Adipocyte (in vitro differentiated cells): ENCODE data around the gene P4HA2.
A peak's percentile ranks its signal among the peaks of the same experiment; 100 is the strongest.

Experiments
- DNase-seq: peaks from one replicate; pipeline ENCODE4 v3.0.0-alpha.2; 2015; ENCODE audit warnings: low read depth
- H3K27me3 ChIP-seq: replicated peaks from 2 replicates; pipeline ENCODE4 v1.7.0; 2013; ENCODE audit warnings: mild to moderate bottlenecking, low read length, moderate library complexity; ENCODE audit not compliant: control insufficient read depth, insufficient read depth
- H3K36me3 ChIP-seq: 2 replicates; pipeline ENCODE4 v1.7.0; 2013; ENCODE audit warnings: low read length, mild to moderate bottlenecking, moderate library complexity; ENCODE audit not compliant: control insufficient read depth, insufficient read depth, severe bottlenecking
- H3K4me1 ChIP-seq: 2 replicates; pipeline ENCODE4 v1.7.0; 2013; ENCODE audit warnings: mild to moderate bottlenecking, low read length, moderate library complexity; ENCODE audit not compliant: control insufficient read depth, insufficient read depth
- H3K4me3 ChIP-seq: 2 replicates; pipeline ENCODE4 v1.7.0; 2013; ENCODE audit warnings: mild to moderate bottlenecking, low read length, moderate library complexity
- H3K9ac ChIP-seq: 2 replicates; pipeline ENCODE4 v1.7.0; 2013; ENCODE audit warnings: mild to moderate bottlenecking, low read length, moderate library complexity
- H3K9me3 ChIP-seq: 2 replicates; pipeline ENCODE4 v1.7.0; 2013; ENCODE audit warnings: mild to moderate bottlenecking, low read length, moderate library complexity; ENCODE audit not compliant: control insufficient read depth

Gene P4HA2

GRCh38 chr5:132269635-132270334 lies 42.1 kb upstream of the P4HA2 start:
- Histone ChIP-seq H3K36me3 (peaks cover 36% of the 10 kb centered on the region), H3K9me3 (no peaks in the 10 kb centered on the region), H3K4me3 (no peak overlapping the region), H3K27me3 (no peaks in the 10 kb centered on the region), H3K9ac (no peak overlapping the region), H3K4me1 (peaks cover 27% of the 10 kb centered on the region)
- DNase-seq, result no peak

- DNase-seq, result peak; percentile 80
Measured at GRCh38 chr5:132268769-132269551, 41.3 kb upstream of the P4HA2 start.

GRCh38 chr5:132267931-132268768 lies 40.5 kb upstream of the P4HA2 start:
- Histone ChIP-seq H3K9me3 (no peaks in the 10 kb centered on the region), H3K36me3 (peaks cover 36% of the 10 kb centered on the region), H3K4me3 (no peak overlapping the region), H3K4me1 (peaks cover 43% of the 10 kb centered on the region), H3K27me3 (no peaks in the 10 kb centered on the region), H3K9ac (no peak overlapping the region)
- DNase-seq, result no peak

More at GRCh38 chr5:132268769-132269551, 41.3 kb upstream of the P4HA2 start:
- Histone ChIP-seq H3K4me3 (no peak overlapping the region), H3K4me1 (peaks cover 35% of the 10 kb centered on the region), H3K9me3 (no peaks in the 10 kb centered on the region), H3K9ac (no peak overlapping the region), H3K27me3 (no peaks in the 10 kb centered on the region), H3K36me3 (peaks cover 36% of the 10 kb centered on the region)

- Histone ChIP-seq H3K9me3 (no peaks in the 10 kb centered on the region), H3K4me3 (no peak overlapping the region), H3K27me3 (no peaks in the 10 kb centered on the region), H3K9ac (no peak overlapping the region), H3K36me3 (peaks cover 34% of the 10 kb centered on the region), H3K4me1 (peaks cover 52% of the 10 kb centered on the region)
- no peak for DNase-seq
Measured at GRCh38 chr5:132267166-132267739, 39.6 kb upstream of the P4HA2 start.

- Histone ChIP-seq H3K9ac (no peak overlapping the region), H3K36me3 (peaks cover 29% of the 10 kb centered on the region), H3K4me1 (peaks cover 57% of the 10 kb centered on the region), H3K9me3 (no peaks in the 10 kb centered on the region), H3K4me3 (no peak overlapping the region), H3K27me3 (no peaks in the 10 kb centered on the region)
- DNase-seq, result no peak
Measured at GRCh38 chr5:132266836-132267160, 39.1 kb upstream of the P4HA2 start.

GRCh38 chr5:132266031-132266835 lies 38.6 kb upstream of the P4HA2 start:
- H3K36me3 ChIP-seq, result peaks cover 27% of the 10 kb centered on the region
- no peaks in the 10 kb centered on the region for H3K27me3 ChIP-seq
- H3K4me1 ChIP-seq, result peaks cover 61% of the 10 kb centered on the region
- H3K9ac ChIP-seq, result peak overlapping the region; percentile 1
- no peak overlapping the region for H3K4me3 ChIP-seq
- no peak for DNase-seq
- H3K9me3 ChIP-seq, result no peaks in the 10 kb centered on the region

- H3K9me3 ChIP-seq, result no peaks in the 10 kb centered on the region
- peaks cover 69% of the 10 kb centered on the region for H3K4me1 ChIP-seq
- DNase-seq, result peak; percentile 95
- no peak overlapping the region for H3K4me3 ChIP-seq
- peaks cover 23% of the 10 kb centered on the region for H3K36me3 ChIP-seq
- H3K9ac ChIP-seq, result peak overlapping the region; percentile 3
- H3K27me3 ChIP-seq, result no peaks in the 10 kb centered on the region
Measured at GRCh38 chr5:132265336-132266030, 37.8 kb upstream of the P4HA2 start.

GRCh38 chr5:132264546-132265335 lies 37.1 kb upstream of the P4HA2 start:
- Histone ChIP-seq H3K36me3 (peaks cover 19% of the 10 kb centered on the region), H3K9me3 (no peaks in the 10 kb centered on the region), H3K9ac (no peak overlapping the region), H3K27me3 (no peaks in the 10 kb centered on the region), H3K4me1 (peaks cover 76% of the 10 kb centered on the region), H3K4me3 (no peak overlapping the region)
- no peak for DNase-seq

GRCh38 chr5:132263548-132264261 lies 36.1 kb upstream of the P4HA2 start:
- Histone ChIP-seq H3K9me3 (no peaks in the 10 kb centered on the region), H3K36me3 (peaks cover 17% of the 10 kb centered on the region), H3K4me3 (no peak overlapping the region), H3K27me3 (no peaks in the 10 kb centered on the region), H3K9ac (no peak overlapping the region), H3K4me1 (peaks cover 77% of the 10 kb centered on the region)
- DNase-seq, result peak; percentile 73
